ENCODE measurements around the gene BLOC1S2.

The BLOC1S2 gene

DNA sequence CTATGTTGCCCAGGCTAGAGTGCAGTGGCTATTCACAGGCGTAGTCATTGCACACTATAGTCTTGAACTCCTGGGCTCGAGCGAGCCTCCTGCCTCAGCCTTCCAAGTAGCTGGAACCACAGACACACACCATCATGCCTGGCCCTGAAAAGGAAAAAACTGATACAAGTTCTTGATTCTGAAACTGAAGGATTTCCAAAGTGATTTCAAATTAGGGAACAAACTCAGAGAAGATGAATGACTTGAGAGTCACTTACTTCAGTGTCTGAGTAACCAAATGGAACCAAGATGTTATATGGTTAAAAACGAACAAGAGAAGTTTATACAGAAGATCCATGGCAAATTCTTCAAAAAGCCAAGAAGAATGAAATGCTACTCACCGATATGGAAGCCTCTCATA, 33.4 kb downstream of the BLOC1S2 start:
- TF ChIP-seq GATA2 (IDR thresholded peaks at IDR 0.05; ENCODE audit: low read depth, low read length): no peak
- no peak for TF ChIP-seq GATA3 (IDR thresholded peaks at IDR 0.05; ENCODE audit: low read depth, low read length)

DNA sequence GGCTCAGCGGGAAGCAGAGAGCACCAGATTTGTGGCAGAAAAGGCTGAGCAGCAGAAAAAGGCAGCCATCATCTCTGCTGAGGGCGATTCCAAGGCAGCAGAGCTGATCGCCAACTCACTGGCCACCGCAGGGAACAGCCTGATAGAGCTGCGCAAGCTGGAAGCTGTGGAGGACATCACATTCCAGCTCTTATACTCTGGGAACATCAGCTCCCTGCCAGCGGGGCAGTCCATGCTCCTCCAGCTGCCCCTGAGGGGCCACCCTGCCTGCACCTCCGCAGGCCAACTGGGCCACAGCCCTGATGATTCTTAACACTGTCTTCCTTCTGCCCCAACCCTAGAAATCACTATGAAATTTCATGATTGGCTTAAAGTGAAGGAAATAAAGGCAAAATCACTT, 37.7 kb downstream of the BLOC1S2 start:
- TF ChIP-seq GATA3 (IDR thresholded peaks at IDR 0.05; ENCODE audit: low read depth, low read length) (no peak), GATA2 (IDR thresholded peaks at IDR 0.05; ENCODE audit: low read depth, low read length) (no peak)

GRCh38 chr10:100245484-100246220, 40.8 kb downstream of the BLOC1S2 start:
- TF ChIP-seq GATA3 (IDR thresholded peaks at IDR 0.05; ENCODE audit: low read depth, low read length): no peak
- no peak for TF ChIP-seq GATA2 (IDR thresholded peaks at IDR 0.05; ENCODE audit: low read depth, low read length)

DNA sequence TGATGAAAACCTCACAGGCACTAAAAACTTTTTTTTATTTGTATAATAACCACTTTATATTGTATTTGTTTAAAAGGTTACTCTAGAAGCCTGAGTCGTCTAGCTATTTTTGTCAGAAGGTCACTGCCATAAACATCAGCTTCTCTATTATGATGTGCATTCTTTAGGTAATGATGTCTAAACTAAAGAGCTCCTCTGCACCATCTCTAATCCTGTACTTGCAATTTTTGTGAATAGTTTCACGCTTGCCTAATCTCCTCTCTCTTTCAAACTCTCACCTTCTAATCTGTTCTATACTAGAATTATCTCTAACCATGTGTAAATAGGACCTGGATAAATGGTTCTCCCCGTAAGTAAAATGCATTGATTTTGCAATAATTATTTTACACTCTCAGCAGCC, 46.6 kb downstream of the BLOC1S2 start:
- TF ChIP-seq GATA2 (IDR thresholded peaks at IDR 0.05; ENCODE audit: low read depth, low read length) (no peak), GATA3 (IDR thresholded peaks at IDR 0.05; ENCODE audit: low read depth, low read length) (no peak)

GRCh38 chr10:100238429-100238828, 48.1 kb downstream of the BLOC1S2 start:
- TF ChIP-seq GATA3 (IDR thresholded peaks at IDR 0.05; ENCODE audit: low read depth, low read length): no peak
- no peak for TF ChIP-seq GATA2 (IDR thresholded peaks at IDR 0.05; ENCODE audit: low read depth, low read length)

GRCh38 chr10:100232101-100232500, 54.4 kb downstream of the BLOC1S2 start:
- TF ChIP-seq GATA3 (IDR thresholded peaks at IDR 0.05; ENCODE audit: low read depth, low read length): no peak

DNA sequence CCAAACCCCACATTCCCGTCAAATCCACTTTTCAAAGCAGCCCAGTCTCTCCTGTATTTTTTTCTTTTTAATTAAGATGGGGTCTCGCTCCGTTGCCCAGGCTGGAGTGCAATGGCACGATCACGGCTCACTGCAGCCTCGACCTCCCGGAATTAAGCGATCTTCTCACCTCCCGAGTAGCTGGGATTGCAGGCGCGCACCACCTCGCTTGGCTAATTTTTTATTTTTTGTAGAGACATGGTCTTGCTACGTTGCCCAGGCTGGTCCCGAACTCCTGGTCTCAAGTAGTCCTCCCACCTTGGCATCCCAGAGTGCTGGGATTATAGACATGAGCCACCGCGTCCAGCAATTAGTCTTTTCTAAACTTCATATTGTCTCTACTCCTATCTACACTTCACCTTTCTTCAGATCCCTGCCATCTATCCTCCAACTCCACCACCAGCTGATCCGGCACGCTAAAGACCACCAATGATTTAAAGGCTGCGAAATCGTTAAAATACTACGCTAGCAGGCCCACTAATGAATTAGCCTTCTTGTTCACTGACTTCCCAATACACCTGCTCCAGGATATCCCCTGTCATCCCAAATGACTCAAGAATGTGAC, 56.6 kb downstream of the BLOC1S2 start:
- no peak for TF ChIP-seq GATA2 (IDR thresholded peaks at IDR 0.05; ENCODE audit: low read depth, low read length)
- TF ChIP-seq GATA3 (IDR thresholded peaks at IDR 0.05; ENCODE audit: low read depth, low read length): no peak

GRCh38 chr10:100223879-100224278, 62.6 kb downstream of the BLOC1S2 start:
- TF ChIP-seq GATA2 (IDR thresholded peaks at IDR 0.05; ENCODE audit: low read depth, low read length) (no peak), GATA3 (IDR thresholded peaks at IDR 0.05; ENCODE audit: low read depth, low read length) (no peak)

Data from SH-SY5Y (cell line).